IPS-NIHi7 (cell line): ENCODE data around the gene ATP11B.
"Not testable (repeated sequence)": the region's sequence is repeated elsewhere in the genome, so short reads cannot be mapped to it uniquely, and the experiment has no call there.

Experiments
- DNase-seq: peaks from one replicate; pipeline ENCODE4 v3.0.0; 2012; ENCODE audit warnings: mixed read lengths; ENCODE audit errors: extremely low spot score

ATP11B gene

DNA sequence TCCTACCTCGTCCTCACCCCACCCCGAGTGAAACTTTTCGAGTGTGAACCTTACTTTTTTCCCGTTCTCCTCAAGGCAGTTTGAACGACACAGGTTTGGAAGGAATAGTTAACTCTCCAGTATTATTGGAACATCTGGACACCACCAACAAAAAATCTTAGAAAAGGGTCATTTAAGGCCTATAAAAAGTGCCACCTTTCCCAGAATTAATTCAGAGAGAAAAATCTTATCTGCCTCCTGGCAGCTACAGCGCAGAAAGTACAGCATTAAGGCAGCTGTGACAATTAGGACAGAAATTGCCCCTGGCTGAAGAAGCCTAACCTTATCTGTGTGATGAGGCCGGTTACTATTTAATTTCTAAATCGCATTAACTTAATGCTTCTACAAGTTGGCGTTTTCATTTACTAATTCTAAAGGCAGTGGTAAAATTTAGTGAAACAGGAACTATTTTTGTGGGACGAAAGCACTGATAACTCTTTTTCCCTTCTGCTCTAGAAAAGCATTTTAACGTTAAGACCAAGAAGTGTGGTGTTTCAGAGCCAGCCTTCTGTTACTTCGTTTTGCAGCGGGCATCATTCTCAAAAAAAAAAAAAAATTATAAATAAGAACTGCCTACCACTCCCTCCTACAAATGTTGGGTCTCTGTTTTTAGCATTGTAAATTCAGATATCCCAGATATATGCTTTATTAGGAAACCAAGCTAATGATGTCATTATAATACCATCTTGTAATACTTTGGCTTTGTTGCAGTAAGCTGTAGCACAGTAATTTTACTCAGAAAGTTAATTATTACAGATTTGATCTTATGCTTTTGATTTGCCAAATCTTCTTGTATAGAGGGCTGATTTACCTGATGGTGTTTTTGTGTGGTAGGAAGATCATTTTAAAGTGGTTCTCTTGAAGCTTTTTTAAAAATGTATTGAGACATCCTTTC is 1.4 kb downstream of the ATP11B start:
- no peak for DNase-seq

GRCh38 chr3:182795389-182795782 is 2.1 kb downstream of the ATP11B start:
- DNase-seq = no peak

GRCh38 chr3:182796310-182796709 is 3.0 kb downstream of the ATP11B start:
- DNase-seq = no peak

DNA sequence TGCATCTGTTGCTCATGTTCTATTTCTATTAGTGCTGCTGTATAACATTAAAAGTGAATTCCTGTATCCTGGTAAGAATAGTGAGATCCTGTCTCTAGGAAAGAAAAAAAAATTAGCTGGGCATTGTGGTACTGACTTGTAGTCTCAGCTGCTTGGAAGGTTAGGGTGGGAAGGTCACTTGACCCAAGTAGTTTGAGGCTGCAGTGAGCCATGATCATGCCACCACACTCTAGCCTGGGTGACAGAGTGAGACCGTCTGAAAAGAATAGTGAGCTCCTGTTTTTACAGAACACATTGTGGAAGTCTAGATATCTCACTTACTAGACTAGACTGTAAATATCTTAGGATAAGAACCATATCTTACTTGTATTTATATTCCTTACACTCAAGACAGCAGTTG is 4.6 kb downstream of the ATP11B start:
- no peak for DNase-seq

DNA sequence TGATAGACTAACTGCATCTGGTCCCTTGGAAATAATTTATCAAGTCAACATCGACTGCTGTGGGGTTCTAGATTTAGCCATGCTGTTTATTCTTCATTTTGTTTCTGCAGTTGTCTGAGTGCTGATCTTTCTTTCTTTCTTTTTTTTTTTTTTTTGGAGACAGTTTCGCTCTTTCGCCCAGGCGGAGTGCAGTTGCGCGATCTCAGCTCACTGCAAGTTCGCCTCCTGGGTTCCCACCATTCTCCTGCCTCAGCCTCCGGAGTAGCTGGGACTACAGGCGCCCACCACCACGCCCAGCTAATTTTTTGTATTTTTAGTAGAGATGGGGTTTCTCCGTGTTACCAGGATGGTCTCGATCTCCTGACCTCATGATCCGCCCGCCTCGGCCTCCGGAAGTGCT is 5.8 kb downstream of the ATP11B start:
- not testable (repeated sequence) for DNase-seq

GRCh38 chr3:182800508-182800907 is 7.2 kb downstream of the ATP11B start:
- no peak for DNase-seq

- DNase-seq = no peak
Measured at GRCh38 chr3:182802413-182803390, 9.4 kb downstream of the ATP11B start.

DNA sequence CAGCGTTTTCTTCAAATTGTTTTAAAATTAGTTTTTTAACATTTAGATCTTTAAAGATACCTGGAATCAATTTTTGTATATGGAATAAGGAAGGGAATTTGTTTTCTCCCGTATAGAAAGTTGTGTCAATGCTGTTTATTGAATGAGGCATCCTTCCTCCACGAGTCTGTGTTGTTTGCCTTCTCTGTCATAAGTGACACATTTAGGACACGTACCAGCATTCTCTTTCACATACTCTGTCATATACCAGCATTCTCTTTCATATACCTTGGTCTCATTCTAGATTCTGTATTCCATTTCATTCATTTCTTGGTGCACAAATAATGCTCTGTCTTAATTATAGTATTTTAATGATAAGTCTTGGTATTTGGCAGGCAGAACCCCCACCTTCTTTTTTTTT is 10.3 kb downstream of the ATP11B start:
- no peak for DNase-seq

DNA sequence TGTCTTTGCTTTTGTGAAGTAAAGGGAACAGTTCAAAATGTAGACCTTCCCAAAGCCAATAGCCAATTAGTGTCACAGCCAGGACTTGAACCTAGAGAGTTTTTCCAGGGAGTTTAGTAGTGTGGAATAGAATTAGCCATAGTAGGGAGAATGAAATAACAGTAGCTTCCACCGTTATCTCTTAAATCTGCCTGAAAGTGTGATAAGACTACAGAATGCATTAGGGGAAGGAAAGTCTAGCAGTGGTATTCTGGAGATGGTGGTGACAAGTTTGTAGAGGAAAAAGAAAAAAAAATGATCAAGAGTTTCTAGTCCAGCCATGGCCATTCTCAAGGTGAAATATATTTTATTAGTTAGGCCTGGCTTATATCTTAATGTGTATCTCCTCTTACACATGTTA is 13.8 kb downstream of the ATP11B start:
- DNase-seq = no peak

DNA sequence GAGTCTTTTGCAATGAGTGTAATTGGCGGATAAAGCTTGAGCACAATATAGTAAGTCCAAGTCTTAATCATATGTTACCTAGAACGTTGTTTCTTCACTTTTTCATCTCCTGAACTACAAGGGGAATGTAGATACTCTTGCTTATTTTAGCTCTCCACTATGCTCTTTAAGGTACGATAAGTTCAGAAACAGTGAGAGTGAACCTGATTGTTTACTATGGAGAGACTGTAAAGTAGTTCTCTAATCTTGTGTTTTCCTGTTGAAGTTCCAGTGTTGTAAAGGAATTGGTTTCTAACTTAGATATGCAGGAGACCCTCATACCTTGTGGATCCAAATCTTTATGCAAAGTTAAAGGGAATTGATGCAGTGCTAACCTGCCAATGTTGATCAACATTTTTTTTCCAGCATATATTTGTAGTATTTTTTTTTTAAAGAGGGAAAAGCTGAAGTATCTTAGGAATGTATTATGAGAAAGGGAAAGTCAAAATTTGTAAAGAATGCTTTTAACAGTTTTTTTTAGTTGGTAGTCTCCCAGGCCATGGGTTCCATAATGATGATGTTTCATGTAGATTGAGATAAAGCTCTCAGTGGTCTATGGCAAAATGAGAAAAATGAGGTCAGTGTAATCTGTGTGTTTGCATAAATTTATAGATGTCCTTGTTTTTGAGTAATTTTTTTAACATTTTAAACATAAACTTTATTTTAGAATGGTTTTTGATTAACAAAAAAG is 14.9 kb downstream of the ATP11B start:
- no peak for DNase-seq

- no peak for DNase-seq
Measured at GRCh38 chr3:182809531-182809930, 16.2 kb downstream of the ATP11B start.

GRCh38 chr3:182810574-182811268 is 17.4 kb downstream of the ATP11B start:
- no peak for DNase-seq

GRCh38 chr3:182811269-182811596 is 17.9 kb downstream of the ATP11B start:
- DNase-seq = no peak

- no peak for DNase-seq
Measured at GRCh38 chr3:182812123-182812522, 18.8 kb downstream of the ATP11B start.

DNA sequence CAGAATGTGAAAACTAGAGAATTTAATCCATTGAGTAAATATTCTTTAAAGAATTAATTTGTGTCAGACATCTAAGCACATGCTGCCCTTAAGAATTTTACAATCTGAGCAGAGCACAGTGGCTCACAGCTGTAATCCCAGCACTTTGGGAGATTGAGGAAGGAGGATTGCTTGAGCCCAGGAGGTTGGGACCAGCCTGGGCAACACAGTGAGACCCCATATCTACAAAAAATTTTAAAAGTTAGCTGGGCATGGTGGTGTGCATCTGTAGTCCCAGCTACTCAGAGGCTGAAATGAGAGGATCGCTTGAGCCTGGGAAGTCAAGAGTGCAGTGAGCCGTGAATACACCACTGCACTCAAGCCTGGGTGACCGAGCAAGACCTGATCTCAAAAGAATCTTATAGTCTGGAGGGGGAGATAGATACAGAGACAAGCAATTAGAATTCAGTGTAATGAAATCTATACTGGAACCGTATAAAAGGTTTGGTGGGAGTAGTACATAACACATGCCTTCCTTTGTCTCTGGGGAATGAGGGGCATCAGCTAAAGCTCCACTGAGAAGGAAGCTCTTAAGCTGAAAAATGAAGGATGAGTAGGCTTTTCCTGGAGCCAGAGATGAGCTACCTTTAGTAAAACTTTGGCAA is 21.2 kb downstream of the ATP11B start:
- no peak for DNase-seq

DNA sequence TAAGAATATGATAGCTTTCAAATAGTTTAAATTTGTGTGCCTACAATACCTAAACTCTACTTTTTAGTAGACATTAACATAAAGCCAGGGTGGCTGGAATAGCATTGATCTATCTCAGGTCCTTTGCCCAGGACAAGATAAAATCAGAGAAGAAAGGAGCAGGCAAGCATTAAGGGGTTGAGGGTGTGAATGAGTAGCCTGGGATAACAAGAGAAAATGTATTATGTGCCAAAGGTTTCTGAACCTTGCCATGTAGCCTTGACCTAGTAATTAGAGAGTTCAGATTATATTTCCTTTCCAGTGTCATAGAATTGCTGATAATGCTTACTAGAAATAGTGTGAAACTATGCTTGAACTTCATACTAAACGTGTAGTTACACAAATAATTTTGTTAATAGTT is 22.9 kb downstream of the ATP11B start:
- no peak for DNase-seq

DNA sequence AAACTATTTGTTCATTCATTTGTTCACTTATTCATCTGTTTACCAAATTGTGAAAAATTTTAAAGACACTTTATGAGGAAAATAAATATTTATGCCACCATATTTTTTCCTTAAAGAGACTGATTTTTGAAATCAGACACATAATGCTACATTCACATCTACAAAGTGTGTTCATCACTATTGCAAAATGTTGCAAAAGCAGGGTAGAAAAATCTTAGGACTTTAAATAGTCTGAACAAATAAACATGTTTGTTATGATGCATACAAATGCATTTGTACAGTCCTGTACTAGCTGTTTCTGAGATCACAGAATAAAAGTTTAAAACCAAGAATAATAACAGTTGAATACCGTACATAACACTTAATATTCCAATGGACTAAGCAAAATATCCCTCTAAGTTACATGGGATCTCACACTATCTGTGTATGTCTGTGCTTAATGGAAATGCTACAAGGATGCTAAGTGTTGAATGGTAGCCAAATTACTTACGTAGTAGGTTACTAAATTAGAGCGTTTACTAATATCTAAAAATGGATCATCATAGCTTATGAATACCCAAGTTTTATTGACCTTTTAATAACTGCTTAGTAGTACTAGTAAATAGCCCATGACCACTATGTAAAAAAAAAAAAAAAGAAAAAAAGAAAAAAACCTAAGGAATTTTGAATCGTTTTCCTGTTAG is 25.1 kb downstream of the ATP11B start:
- DNase-seq = no peak

DNA sequence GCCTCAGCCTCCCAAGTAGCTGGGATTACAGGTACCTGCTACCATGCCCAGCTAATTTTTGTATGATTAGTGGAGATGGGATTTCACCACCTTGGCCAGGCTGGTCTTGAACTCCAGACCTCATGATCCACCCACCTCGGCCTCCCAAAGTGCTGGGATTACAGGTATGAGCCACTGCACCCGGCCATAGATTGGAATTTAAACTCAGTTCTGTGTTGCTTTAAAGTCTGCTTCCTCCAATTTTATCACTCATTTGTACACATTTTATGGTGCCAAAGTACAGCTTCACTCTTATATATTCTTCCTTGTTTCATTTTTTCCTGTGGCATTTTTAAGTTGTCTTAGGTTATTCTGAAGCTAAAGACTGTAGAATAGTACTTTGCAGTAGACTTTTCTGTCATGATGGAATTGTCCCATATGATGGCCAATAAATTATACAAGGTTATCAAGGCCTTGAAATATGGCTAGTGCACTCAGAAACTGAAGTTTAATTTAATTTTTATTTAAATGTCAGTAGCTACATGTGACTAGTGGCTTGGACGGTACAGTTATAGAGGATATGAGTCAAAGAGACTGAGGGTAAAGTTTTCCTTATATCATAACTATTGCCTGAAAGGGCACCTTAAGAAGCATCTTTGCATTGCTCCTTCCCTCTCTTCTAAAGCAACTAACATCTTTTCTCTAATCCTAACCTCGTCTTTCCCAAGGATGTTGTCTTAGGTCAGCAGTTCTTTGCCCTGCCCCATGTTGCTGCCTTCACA is 28.1 kb downstream of the ATP11B start:
- no peak for DNase-seq

DNA sequence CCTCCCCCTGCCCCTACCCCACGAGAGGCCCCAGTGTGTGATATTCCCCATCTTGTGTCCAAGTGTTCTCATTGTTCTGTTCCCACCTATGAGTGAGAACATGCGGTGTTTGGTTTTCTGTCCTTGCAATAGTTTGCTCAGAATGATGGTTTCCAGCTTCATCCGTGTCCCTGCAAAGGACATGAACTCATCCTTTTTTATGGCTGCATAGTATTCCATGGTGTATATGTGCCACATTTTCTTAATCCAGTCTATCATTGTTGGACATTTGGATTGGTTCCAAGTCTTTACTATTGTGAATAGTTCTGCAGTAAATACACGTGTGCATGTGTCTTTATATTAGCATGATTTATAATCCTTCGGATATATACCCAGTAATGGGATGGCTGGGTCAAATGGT is 29.0 kb downstream of the ATP11B start:
- not testable (repeated sequence) for DNase-seq

- DNase-seq = no peak
Measured at GRCh38 chr3:182824957-182825356, 31.7 kb downstream of the ATP11B start.
